NCI-H460 (cell line): ENCODE data around the gene PTGIR. TPM values are rescaled to one million over a fixed set of nuclear protein-coding genes. Genes with fewer than 3 reads are reported as not detected.

ENCODE experiments used
- DNase-seq: peaks from one replicate; pipeline ENCODE4 v3.0.0-alpha.2; 2016; ENCODE audit warnings: low read depth; ENCODE audit errors: extremely low read depth
- polyA plus RNA-seq: library from polyadenylated mRNA; depleted of rRNA; stranded (reverse); fragments of >200 nt; gene quantifications from 2 replicates; pipeline ENCODE4 v1.2.3, GENCODE V29; 2014; cell fraction: nucleus; rRNA removed
- total RNA-seq: library from RNA; depleted of rRNA; stranded (reverse); fragments of >200 nt; shearing (Covaris generic); gene quantifications from 2 replicates; pipeline ENCODE4 v1.2.3, GENCODE V29; 2014; rRNA removed

The PTGIR gene, protein sequence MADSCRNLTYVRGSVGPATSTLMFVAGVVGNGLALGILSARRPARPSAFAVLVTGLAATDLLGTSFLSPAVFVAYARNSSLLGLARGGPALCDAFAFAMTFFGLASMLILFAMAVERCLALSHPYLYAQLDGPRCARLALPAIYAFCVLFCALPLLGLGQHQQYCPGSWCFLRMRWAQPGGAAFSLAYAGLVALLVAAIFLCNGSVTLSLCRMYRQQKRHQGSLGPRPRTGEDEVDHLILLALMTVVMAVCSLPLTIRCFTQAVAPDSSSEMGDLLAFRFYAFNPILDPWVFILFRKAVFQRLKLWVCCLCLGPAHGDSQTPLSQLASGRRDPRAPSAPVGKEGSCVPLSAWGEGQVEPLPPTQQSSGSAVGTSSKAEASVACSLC
- not detected in 2 replicates for total RNA-seq
- not detected in 2 replicates for polyA plus RNA-seq

DNA sequence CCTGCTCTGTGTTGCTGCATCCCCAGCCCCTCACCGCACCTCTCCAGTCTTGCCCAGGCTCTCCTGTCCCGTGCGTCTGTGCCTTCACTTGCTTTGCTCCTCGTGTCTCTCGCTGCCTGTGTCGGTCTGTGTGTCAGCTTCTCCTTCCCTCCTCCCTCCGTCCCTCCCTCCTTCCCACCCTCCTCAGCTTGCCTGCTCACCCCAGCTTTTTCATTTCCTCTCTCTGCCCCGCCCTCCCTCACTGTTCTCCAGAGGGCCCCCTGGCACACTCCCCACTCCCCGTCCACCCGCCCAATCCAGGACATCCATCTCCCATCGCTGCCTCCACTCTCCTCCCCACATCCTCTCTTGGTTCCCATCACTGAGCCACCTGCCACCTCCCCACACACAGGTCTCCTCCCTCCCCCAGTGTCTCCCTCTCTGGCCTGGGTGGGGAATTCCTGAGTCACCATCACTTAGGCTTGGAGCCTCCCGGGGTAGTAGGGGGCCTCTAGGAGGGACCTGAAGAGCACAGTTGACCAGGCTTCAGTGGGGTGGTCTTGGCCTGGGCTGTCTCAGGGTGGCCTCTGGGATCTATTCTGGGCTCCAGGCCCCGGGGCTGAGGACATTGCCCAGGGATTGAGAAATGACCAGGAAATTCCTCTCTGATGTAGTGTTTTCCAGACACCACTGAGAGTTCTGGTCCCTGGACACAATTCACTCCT is at the start of gene PTGIR:
PTGIR (minus strand) TSS at position 132 of the 704 bp plus-strand sequence. CDS start 864 bp downstream, outside the sequence.
- no peak for DNase-seq

DNA sequence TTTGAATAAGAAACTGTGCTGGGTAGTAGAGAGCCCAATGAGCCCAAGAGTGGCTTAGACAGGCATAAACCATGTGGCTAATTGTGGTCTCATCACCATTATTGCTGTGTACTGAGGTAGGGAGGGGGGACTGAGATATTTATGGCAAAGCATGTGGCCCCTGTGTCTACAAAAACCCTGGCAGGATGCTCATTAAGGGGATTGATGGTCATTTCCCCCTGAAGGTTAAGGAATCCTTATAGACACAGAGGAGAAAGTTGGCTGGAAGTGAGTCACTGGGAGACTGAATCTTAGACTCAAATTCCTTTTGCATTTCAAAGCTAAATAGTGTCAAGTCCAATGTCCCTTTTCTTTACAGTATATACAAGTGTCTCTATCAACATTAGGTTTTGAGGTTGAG is 45.9 kb upstream of the PTGIR start:
- no peak for DNase-seq

DNA sequence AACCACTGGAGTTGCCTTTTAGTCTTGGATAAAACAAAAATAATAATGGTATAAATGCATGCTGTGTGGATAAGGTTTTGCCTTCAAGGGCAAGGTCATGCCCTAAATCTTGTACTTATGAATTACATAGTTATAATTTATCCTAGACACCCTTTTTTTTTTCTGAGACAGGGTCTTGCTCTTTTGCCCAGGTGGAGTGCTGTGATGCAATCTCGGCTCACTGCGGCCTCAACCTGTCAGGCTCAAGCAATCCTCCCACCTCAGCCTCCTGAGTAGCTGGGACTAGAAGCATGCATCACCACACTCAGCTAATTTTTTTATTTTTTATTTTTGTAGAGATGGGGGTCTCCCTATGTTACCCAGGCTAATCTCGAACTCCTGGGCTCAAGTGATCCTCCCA is 43.8 kb upstream of the PTGIR start:
- DNase-seq, result no peak

DNA sequence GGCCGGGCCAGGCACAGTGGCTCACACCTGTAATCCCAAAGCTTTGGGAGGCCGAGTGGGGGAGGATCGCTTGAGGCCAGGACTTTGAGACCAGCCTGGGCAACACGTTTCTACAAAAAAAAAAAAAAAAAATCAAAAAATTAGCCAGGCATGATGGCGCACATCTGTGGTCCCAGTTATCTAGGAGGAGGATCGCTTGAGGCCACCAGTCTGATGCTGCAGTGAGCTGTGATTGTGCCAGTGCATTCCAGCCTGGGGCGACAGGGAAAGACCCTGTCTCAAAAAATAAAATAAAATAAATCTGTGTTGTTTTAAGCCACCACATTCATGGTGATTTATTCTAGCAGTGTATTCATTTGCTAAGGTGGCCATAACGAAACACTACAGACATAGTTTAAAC is 40.2 kb upstream of the PTGIR start:
- DNase-seq, result no peak

DNA sequence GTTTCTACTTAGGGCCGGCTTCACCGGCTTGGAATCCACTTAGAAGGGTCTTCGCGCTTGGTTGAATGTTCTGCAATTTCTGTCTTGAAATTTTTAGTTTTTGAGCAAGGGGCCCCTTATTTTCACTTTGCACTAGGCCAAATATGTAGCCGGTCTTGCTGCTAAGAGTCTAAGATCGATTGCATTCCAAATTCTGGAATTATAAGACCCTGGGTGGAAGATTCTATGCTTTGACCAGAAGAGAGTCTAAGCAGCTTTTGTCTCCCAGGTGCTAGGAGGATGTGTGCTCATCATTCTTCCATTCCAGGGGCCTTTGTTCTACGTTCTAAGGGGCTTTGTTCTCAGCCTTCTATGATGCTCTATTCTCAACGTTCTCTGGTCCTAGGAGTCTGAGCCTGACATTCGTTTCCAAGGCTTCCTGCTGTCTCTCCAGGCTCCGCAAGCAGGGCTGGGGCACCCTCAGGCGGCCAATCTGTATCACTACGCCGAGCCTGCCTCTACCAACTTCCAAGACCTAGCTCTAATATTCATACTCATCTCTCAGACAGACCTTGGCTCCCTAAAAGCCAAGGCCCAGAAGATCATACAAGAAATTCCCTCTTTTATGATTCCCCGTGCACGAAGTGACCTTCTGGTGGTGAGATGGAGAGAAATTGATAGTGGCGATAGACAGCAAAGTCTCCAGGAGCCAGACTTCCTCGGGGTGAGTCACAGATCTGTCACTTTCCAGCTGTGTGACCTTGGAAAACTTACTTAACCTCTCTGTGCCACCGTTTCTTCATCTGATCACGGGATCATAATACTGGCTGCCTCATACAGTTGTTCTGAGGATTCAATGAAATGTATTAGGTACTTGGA is 37.1 kb upstream of the PTGIR start:
- DNase-seq, result peak; percentile 72

DNA sequence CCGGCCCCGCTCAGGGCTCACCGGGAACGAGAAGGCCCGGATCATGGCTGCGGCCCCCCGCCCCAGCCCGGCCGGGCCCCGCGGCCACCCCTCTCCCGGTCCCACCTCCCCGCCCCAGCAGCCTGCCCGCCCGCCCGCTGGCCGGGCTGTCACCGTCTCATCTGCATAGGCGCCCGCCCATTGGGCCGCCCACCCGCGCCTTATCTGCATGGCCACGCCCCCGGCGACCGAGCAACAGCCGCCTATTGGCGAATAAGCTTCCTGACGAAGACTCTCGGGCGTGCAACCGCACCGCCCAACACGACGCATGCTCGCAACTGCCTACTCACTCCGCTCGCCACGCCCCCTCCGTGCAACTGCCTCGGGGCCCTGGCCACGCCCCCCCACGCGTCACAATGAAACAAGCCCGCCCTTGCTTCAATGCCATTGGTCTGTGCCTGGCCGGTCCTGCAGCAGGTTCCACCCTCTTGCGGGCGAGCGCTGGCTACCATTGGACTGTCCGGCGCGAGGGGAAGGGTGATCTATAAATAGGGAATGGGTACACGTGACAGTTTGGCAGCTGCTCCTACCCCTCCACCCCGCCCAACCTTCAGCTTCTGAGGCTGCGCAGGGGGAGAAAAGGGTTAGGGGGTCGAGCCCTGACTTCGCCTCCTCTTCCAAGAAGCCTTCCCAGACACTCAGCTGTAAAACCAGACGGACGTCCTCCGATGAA is 36.3 kb upstream of the PTGIR start, which contains the start of gene DACT3:
DACT3 (minus strand) TSS at position 163 of the 712 bp plus-strand sequence; CDS start at position 45, 118 bp downstream.
- peak; percentile 98 for DNase-seq

DNA sequence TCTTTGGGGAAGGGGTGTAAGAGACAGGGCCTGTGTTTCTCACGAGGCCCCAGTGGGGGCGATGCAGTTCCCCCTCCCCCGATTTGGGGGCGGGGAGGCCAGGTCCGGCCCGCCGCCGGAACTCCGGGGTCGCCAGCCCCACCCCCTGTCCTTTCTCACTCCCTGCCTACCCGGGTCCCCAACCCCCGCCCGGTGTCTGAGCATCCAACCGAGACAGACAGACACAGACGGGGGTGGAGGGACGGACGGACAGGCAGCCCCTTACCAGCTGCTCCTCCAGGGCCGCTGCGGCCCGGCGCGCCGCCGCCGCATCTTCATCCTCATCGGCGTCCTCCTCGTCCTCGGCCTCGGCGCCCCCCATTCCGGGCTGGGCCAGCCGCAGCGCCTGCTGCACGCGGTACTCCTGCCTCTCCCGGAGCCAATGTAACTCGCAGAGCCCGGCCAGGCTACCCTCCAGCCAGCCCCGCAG is 35.7 kb upstream of the PTGIR start:
- DNase-seq, result no peak

DNA sequence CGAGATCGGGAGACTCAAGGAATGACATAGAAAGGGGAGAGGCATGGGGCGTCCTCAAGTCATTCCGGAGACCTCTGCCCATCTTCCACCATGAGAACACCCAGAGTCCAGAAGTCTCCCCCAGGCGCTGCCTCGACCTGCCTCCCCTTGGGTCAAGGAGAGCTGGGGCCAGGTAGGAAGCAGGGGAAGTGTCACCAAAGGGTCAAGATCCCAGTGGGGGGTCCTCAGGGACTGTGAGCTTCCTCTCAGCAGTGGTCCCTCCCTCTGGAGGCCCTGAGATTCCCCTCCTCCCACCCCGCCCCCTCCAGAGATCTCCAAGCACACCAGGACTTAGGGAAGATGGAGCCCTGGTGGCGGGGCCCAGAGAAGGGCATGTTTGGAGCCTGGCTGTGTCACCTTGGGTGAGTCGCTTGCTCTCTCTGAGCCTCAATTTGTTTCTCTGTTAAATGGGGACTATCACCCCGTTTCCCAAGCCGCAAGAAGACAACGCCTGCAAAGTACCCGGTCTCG is 35.2 kb upstream of the PTGIR start:
- DNase-seq, result no peak

DNA sequence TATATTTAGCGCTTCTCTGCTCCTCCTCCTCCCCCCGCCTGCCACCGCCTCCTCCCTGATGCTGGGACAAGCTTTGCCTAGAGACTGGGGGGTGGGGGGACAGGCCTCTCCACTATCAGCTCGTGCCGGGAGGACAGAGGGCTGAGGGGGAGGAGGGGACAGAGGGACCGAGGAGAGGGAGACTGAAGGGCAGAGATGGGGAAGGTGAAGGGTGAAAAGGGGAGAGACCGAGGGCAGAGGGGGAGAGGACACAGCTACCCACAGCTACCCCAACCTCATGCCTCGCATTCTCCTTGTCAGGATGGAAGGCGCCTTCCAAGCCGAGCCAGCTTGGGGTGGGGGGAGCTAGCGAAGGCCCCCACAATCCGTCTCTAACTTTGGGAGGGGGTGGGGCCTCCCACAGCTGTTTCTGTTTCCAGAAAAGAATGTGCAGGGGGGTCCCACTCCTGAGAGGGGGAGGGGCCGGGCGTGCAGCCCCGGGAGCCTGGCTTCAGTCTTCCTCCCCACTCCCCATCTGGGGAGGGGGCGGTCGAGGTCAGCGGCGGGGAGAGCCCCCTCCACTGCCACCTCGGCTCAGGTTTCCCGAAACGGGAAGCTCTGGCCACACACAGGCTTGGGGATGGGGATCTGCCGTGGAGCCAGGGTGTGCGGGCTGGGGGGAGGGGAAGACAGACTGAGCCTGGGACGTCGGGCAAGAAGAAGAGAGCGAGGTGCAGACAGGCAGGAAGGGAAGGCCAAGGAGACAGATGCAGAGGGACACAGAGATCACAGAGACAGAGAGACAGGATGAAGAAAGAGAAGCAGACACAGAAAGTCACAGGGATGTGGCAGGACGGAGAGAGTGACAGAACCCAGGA is 34.5 kb upstream of the PTGIR start:
- DNase-seq, result no peak

DNA sequence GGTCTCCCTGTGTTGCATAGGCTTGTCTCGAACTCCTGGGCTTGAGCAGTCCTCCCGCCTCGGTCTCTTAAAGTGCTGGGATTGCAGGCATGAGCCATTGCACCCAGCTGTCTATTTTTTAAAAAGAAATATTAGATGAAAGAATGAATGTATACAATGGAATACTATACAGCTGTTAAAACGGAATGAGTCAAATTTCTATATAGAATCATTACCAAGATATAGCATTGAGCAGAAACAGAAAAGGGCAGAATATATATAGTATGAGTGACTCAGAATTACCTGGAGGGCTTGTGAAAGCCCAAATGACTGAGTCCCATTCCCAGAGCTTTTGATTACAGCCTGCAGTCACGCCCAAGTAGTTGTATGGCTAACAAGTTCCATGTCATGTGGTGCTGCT is 31.7 kb upstream of the PTGIR start:
- DNase-seq, result no peak

DNA sequence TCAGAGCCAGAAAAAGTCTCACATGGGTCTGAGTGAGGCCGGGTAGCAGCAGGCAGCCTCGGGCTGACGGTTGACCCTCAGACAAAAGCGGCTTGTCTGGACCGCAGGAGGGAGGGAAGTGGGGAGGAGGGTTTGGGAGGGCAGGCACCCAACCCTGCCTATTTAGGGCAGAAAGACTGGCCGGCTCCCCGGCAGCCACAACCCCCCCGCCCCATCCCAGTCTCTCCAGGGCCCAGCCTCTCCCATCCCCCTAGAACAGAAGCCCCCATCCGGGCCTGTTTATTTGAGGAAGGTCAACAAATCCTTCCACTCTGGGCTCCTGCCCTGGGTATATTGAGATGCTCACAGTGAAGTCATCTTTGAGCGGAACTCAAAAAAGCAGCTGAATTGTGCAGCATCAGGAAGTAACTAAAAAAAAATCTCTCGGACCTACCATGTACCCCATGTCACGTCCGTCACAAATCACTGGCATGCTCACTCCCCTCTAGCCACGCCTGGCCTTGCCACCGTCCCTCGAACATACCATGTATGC is 29.8 kb upstream of the PTGIR start:
- DNase-seq, result no peak

DNA sequence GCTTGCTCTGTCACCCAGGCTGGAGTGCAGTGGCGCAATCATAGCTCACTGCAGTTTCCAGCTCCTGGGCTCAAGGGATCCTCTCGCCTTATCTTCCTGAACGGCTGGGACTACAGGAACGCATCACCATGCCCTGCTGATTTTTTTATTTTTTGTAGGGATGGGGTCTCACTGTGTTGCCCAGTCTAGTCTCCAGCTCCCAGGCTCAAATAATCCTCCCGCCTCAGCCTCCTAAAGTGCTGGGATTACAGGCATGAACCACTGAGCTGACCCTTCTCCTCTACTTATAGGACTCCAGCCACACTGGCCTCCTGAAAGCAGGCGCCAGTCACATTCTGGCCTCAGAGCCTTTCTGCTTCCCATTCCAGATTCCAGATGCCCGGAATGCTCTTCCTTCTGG is 25.6 kb upstream of the PTGIR start:
- no peak for DNase-seq

DNA sequence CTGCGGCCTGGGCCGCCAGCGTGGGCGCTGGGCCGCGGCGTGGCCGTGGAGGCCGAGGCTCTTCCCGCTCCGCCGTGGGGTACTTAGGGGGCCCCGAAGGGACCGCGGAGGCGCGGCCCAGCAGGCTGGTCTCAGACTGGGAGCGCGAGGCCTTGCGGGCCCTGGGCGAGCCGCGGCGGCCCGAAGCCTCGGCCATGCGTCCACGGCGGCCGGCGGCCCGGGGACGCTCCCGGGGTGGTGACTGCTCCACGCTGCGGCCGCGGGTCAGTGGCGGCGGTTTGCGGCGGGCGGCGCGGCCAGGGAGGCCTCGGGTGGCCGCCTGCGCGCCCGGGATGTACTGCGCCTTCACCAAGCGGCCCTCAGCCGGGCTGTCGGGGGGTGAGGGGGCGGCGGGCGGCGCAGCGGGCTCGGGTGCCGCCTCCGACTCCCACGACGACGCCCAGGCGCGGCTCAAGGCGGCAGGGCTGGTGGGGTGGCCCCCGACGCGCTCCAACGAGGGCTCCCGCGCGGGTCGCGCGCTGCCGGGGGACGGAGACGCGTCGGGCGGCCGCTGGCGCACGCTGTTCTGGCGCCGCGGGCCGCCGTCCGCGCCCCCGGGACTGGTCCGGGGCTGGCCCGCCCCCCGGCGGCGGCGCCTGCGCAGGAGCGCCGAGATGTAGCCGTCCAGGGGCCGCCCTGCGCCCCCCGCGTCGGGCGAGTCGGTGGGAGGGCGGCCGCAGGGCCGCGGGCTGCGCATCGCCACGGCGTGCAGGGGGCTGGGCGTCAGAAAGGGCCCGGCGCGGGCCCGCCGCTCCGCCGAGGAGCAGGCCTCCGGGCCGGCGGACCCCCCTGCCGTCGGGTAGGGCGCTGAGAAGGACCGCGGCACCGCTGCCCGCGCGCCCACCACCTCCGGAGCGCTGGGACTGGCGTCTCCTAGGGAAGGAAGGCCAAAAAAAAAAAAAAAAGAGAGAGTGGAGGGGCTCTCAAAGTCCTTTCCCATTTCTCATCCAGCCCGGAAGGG is 24.4 kb upstream of the PTGIR start:
- no peak for DNase-seq

DNA sequence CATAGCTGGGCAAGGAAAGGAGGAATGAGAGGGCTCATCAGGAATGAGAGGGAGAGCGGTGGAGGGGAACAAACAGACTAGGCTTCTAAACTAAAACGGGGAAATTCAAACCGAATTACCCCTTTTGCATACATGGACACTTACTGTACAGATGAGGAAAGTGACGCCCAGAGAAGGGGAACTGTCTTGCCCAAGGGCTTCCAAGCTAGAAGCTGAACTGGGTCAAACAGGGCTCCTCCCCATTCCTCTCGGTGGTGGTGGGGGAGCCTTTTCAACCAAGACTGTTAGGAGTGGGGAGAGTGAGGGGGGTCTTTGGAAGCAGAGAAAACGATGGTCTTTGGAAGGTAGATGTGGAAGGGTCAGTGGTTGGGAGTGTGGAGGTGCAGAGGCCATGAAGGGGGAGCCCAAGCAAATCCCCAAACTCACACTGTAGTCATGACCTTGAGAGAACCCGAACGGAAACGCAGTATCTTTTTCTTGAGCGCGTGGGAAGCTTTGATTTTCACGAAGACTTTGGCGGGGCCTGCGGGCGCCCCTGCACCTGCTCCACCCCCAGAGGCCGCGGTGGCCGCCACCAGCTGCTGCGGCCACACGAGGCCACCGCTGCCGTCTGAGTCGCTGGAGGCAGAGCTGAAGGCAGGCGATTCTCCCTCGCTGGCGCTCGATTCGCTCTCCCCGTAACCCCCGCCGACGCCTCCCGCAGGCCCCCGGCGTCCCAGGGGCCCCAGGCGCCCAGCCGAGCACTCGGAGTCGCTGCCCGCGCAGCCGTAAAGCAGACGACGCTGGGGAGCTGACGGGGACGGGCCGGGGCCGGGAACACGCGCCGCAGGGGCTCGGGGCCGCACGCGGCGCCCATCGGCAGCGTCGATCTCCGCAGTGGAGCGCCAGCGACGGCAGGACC is 23.4 kb upstream of the PTGIR start:
- DNase-seq, result no peak

DNA sequence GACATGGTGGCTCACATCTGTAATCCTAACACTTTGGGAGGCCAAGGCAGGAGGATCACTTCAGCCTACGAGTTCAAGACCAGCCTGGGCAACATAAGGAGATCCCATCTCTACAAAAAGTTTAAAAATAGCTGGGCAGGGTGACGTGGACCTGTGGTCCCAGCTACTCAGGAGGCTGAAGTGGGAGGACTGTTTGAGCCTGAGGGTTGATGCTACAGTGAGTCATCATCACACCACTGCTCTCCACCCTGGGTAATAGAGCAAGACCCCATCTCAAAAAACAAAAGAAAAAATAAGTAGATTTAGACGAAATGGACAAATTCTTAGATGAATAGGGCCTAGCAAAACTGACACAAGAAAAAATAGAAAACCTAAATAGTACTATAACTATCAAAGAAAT is 21.5 kb upstream of the PTGIR start:
- no peak for DNase-seq

DNA sequence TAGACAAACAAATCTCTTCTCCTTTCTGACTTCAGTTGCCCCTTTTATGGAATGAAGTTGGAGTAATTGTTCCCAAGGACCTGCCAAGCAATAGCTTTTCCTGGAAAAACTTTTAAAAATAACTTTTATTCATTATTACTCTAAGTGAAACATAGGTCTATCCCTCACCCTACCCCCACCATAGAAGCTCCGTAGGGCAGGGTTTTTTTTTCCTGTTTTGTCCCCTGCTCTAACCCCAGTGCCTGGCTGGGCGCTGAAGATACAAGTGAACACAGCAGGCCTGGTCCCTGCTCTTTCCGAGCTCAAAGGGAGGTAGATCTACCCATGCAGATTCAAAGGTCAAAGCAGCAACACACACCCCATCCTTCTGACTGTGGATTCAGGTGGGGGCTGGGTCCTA is 19.8 kb upstream of the PTGIR start:
- no peak for DNase-seq

DNA sequence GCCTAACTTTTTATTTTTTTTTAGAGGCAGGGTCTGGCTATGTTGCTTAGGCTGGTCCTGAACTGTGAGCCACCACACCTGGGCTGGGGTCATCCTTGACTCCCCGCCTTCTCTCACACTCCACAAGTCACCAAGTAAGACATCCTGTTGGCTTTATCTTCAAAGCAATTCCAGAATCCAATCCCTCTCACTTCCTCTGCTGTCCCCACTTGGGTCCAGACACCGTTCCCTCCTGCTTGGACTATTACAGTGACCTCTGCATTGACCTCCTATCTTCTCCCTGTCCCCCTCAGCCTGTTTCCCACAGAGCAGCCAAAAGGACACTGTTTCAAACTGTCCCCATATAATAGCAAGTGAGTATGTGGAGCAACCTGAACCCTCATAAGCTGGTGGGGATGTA is 15.8 kb upstream of the PTGIR start:
- DNase-seq, result no peak
